Measurements from ENCODE around the gene TP53I3. TPM values are rescaled to one million over a fixed set of nuclear protein-coding genes. Genes with fewer than 3 reads are reported as not detected.

TP53I3 gene, protein sequence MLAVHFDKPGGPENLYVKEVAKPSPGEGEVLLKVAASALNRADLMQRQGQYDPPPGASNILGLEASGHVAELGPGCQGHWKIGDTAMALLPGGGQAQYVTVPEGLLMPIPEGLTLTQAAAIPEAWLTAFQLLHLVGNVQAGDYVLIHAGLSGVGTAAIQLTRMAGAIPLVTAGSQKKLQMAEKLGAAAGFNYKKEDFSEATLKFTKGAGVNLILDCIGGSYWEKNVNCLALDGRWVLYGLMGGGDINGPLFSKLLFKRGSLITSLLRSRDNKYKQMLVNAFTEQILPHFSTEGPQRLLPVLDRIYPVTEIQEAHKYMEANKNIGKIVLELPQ
- 36.7 and 44.3 TPM in 2 replicates for total RNA-seq (2014; rRNA removed; shearing (Covaris generic))

DNA sequence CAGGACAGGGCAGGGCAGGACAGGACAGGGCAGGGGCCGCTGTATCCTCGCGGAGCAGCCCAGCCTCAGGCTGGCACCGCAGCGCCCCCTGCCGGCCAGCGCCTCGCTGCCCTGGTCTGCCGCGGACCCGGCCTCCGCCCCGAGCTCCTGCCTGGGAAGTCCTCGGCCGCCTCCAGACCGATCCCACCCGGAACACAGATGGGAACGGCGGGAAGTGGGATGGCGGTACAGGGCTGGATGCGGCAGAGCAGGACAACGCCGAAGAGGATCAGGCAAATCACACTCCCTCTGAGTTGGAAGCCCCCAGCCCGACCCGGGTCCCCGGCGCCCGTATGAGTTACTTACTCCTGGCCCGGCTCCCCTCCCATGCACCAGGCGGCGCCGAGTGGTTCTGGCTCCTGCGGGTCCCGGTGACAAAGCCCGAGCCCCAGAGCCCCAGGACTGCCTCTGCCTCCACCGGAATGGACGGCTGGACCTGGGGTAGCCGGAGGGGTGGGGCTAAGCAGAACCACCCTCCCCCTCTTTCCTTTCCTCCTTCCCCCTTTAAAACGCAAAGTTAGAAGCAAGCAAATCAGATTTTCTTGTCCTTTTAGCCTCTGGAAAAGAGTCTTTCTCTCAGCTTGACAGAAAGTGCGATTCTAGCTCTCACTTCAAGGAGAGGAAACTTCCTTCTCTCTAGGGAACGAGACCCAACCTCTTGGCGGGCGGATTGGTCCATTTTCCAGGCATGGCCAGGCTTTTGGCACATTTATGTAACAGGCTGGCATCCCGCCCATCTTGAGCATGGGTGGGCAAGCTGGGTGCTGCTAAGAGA lies at the start of gene TP53I3:
TP53I3 (minus strand) TSS at position 449 of the 814 bp plus-strand sequence. CDS start 508 bp downstream, outside the sequence.

DNA sequence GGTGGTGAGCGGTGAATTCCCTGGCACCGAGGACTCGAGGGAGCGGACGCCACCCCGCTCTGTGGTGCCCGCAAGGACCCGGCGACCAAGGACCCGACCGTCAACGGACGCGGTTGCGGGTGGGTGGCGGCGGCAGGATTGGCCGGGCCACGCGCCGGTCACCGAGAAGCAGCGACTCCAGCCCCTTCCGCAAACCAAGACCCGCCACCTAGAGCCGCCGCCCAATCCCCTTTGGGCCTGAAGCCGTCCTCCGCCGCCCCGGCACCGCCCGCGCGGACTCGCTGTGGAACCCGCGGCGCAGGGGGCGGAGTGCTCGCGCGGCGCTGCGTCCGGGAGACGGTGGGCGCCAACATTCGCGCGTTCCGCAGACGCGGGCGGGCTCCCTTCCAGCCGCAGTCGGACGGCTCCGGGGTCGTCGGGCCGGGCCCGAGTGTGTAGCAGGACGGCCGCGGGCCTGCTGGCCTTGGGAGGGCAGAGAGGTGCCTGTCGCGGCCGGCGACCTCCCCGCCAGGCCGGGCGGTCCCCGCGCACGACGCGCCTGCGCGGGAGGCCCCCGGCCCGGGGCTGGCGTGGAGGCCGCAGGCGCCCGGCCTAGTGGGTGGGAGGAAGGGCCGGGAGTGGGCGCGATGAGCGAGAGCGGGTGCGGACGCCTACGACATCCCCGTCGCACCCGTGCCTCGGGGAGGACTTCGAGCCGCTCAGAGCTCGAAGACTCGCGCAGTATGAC lies 38.7 kb upstream of the TP53I3 start, which contains the start of the genes FAM228B and PFN4:
FAM228B (plus strand) TSS at position 275 of the 727 bp plus-strand sequence. CDS start 893 bp downstream, outside the sequence.
PFN4 (minus strand) TSS at position 140 of the 727 bp plus-strand sequence. CDS start 799 bp downstream, outside the sequence.

DNA sequence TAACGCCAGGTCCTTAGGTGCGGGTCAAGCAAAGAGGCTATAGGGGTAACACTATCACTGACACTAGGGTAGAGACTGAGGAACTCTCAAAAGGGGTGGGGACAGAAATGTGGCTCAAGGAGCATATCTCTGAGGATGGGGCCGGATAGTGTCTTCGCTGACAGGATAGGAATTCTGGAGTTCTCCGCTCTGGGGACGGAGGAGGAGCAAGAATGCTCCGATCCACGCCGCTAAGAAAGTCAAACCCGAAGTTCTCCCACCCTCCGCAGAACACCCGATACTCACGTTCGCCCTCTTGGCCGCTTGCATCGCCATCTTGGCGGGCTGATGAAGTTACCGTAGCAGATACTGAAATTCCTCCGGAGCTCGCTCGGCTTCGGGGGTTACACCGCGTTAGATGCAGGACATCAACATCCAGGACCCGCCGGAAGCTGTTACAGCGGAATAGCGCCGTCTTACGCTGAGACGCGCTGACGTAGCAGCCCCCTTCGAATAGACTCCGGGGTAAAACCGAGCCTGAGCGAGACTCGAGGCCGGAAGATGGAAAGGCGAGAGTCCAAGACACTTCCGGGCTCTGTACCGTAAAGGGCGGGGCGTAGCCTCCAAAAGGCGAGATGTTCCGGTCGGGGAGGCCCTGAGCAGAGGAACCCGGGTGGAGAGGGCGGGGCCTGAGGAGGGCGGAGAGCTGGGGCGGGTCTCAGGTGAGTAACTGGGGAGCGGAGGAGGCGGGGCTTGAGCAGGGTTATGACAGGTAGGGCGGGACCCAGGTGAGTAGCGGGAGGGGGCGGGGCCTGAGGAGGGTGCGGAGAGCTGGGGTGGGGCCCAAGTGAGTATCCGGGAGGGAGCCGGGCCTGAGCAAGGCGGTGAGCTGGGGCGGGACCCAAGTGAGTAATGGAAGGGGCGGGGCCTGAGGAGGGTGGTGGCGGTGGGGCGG lies 8.5 kb downstream of the TP53I3 start, which contains the start of gene SF3B6:
SF3B6 (minus strand) TSS at position 412 of the 934 bp plus-strand sequence; CDS start at position 315, 97 bp downstream.

DNA sequence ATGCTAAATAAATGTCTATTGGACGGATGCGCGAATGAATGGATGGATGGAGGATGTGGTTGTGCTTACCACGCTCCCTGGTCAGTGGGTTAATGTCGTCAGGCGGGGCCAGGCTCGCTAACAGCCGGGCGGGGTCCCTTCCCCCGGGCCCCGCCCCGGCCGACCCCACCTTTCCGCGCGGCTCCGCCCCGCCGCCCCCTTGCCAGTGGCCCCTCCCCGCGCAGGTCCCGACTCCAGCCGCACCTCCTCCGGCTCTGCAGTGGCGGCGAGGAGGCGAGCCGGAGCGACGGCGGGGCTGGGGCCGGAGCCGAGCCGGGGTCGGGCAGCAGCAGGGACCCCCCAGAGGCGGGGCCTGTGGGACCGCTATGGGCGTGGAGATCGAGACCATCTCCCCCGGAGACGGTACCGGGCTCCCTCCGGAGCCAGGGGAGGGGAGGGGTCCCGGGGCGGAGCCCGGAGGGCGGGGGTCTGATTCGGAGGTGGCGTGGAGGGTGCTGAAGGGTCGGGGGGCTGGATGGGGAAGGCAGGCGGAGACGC lies 35.1 kb downstream of the TP53I3 start, which contains the start of gene FKBP1B:
FKBP1B (plus strand) TSS at position 257 of the 537 bp plus-strand sequence; CDS start at position 366, 109 bp downstream.

DNA sequence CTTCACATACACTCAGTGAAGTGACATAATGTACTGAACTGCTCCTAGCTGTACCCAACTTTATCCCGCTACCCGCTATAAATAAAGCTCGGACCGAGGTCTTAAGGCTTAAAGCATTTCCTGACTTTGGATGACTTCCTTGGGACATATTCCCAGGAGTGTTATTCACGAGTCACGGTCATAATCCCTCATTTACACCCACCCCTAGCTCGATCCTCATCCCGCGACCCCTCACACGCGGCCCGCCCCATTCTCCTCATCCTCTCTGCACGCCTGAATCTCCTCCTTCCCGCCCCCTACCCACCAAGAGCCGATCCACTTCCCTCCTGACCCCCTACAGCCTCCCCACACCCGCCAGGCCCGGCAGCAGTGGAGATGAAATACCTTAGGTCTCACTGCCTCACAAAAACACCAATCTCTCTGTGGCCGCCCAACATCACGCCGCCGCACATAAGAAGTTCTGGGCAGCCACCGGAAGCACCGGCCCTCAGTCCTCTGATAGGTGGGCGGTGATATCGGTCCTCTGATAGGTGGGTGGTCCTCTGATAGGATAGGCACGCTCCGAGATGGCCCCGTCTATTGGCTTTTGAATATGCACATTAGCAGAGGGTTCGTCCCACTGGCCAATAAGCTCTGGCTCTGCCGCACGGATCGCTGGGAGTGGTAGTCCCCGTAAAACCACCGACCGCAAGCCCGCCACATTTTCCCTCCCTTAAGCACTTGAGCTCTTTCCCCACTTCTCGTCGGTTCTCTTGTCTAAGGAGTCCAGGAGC lies 37.5 kb downstream of the TP53I3 start, which contains the start of gene WDCP:
WDCP (minus strand) TSS at position 462 of the 773 bp plus-strand sequence. CDS start 7,897 bp downstream, outside the sequence.

Small RNA genes within 50 kb of the gene (small RNA-seq; reads per million reads assigned to genes)
- not detected for gene RNU6-370P

Other genes with a start within 250 kb of the TP53I3 start
- gene ATAD2B, start 157.7 kb downstream of the TP53I3 start, total RNA-seq (2014; rRNA removed; shearing (Covaris generic)), result 5.7 and 7.9 TPM in 2 replicates
- gene UBXN2A, start 144.4 kb downstream of the TP53I3 start, total RNA-seq (2014; rRNA removed; shearing (Covaris generic)), result 13.3 and 14.9 TPM in 2 replicates
- 0.19 TPM in 1 of 2 replicates, not detected in the other for gene MFSD2B, start 74.7 kb downstream of the TP53I3 start, total RNA-seq (2014; rRNA removed; shearing (Covaris generic))
- gene WDCP, start 37.4 kb downstream of the TP53I3 start, total RNA-seq (2014; rRNA removed; shearing (Covaris generic)), result 4.9 and 5.9 TPM in 2 replicates
- gene FKBP1B, start 35.1 kb downstream of the TP53I3 start, total RNA-seq (2014; rRNA removed; shearing (Covaris generic)), result 4.0 and 6.5 TPM in 2 replicates
- 192 and 221 TPM in 2 replicates for gene SF3B6, start 8.5 kb downstream of the TP53I3 start, total RNA-seq (2014; rRNA removed; shearing (Covaris generic))
- gene PFN4, start 38.5 kb upstream of the TP53I3 start, total RNA-seq (2014; rRNA removed; shearing (Covaris generic)), result 1.4 and 3.4 TPM in 2 replicates
- gene FAM228B, start 38.6 kb upstream of the TP53I3 start, total RNA-seq (2014; rRNA removed; shearing (Covaris generic)), result 2.5 and 3.2 TPM in 2 replicates
- not detected in 2 replicates for gene FAM228A, start 90.2 kb upstream of the TP53I3 start, total RNA-seq (2014; rRNA removed; shearing (Covaris generic))

All from A375 (cell line).